Keratinocyte (primary cell): ENCODE measurements around the gene TMEM144. TPM values are rescaled to one million over a fixed set of nuclear protein-coding genes. Genes with fewer than 3 reads are reported as not detected.

Experiments
- DNase-seq: peaks from one replicate; pipeline ENCODE4 v3.0.0-alpha.2; 2011; ENCODE audit warnings: low read depth, missing footprints, low spot score
- FAIRE-seq: peaks from 2 replicates; lab custom pipeline; 2011; peaks lifted over from hg19 to GRCh38; lab: Jason Lieb, UNC
- H2AFZ ChIP-seq: 2 replicates; pipeline ENCODE4 v1.6.0; 2012; ENCODE audit warnings: low read length, control low read depth, inconsistent platforms; ENCODE audit not compliant: control insufficient read depth
- H3K27ac ChIP-seq: 2 replicates; pipeline ENCODE4 v1.5.1; 2011; ENCODE audit warnings: low read length; ENCODE audit not compliant: control insufficient read depth, insufficient read depth
- H3K27me3 ChIP-seq: 3 replicates; pipeline ENCODE4 v1.6.0; 2011; ENCODE audit warnings: low read length; ENCODE audit not compliant: control insufficient read depth, insufficient read depth; ENCODE audit errors: extremely low read depth
- H3K36me3 ChIP-seq, 2 experiments: 2 replicates in 1 of 2; 3 replicates in 1 of 2; pipeline ENCODE4 v1.5.1; 2011; ENCODE audit warnings: low read length in 2 of 2, mild to moderate bottlenecking in 1 of 2; ENCODE audit not compliant: control insufficient read depth in 2 of 2, insufficient read depth in 2 of 2; ENCODE audit errors: extremely low read depth in 1 of 2
- H3K4me1 ChIP-seq: 3 replicates; pipeline ENCODE4 v1.5.1; 2011; ENCODE audit warnings: low read length; ENCODE audit not compliant: control insufficient read depth, insufficient read depth; ENCODE audit errors: extremely low read depth
- H3K4me2 ChIP-seq: 3 replicates; pipeline ENCODE4 v1.6.0; 2011; ENCODE audit warnings: low read depth, low read length; ENCODE audit not compliant: control insufficient read depth, insufficient read depth; ENCODE audit errors: extremely low read depth
- H3K4me3 ChIP-seq, 3 experiments: fragments of 200-600 bp in 1 of 3; sonication (generic) in 1 of 3; 2 replicates in 2 of 3; 3 replicates in 1 of 3; pipeline ENCODE4 v1.5.1; 2011 to 2016; ENCODE audit warnings: low read length in 3 of 3, mild to moderate bottlenecking in 3 of 3, control low read depth in 2 of 3, inconsistent platforms in 1 of 3, low read depth in 1 of 3, mixed read lengths in 1 of 3, mixed run types in 1 of 3, moderate library complexity in 1 of 3; ENCODE audit not compliant: control insufficient read depth in 2 of 3, insufficient read depth in 2 of 3; ENCODE audit errors: extremely low read depth in 1 of 3
- H3K79me2 ChIP-seq: 2 replicates; pipeline ENCODE4 v1.6.0; 2012; ENCODE audit warnings: low read length; ENCODE audit not compliant: control insufficient read depth, insufficient read depth
- H3K9ac ChIP-seq: 3 replicates; pipeline ENCODE4 v1.6.0; 2011; ENCODE audit warnings: low read length; ENCODE audit not compliant: control insufficient read depth, insufficient read depth; ENCODE audit errors: extremely low read depth
- H3K9me1 ChIP-seq: 3 replicates; pipeline ENCODE4 v1.6.0; 2011; ENCODE audit warnings: low read length; ENCODE audit not compliant: control insufficient read depth, insufficient read depth; ENCODE audit errors: extremely low read depth
- H3K9me3 ChIP-seq: 2 replicates; pipeline ENCODE4 v1.5.1; 2012; ENCODE audit warnings: low read depth, low read length; ENCODE audit not compliant: control insufficient read depth
- H4K20me1 ChIP-seq: 3 replicates; pipeline ENCODE4 v1.6.0; 2011; ENCODE audit warnings: low read length; ENCODE audit not compliant: control insufficient read depth, insufficient read depth; ENCODE audit errors: extremely low read depth
- CTCF ChIP-seq, 3 experiments: IDR thresholded peaks in 1 of 3; conservative IDR thresholded peaks in 1 of 3; optimal IDR thresholded peaks in 1 of 3; 2 replicates in 2 of 3; 3 replicates in 1 of 3; pipeline versions ENCODE3 to v1.5.1; 2011; ENCODE audit warnings: low read length in 3 of 3, mild to moderate bottlenecking in 3 of 3, moderate library complexity in 2 of 3, control low read depth in 1 of 3, inconsistent platforms in 1 of 3; ENCODE audit not compliant: insufficient read depth in 2 of 3; ENCODE audit errors: extremely low read depth in 1 of 3
- EZH2 ChIP-seq: IDR thresholded peaks from one replicate; pipeline ENCODE4 v1.6.1; 2012; ENCODE audit warnings: inconsistent platforms, mild to moderate bottlenecking, low read length, moderate library complexity
- dilution Hi-C: fragments of 300-500 bp; cut with MboI; formaldehyde crosslinking; loops from one replicate; pipeline ENCODE4 v1.7.0; 2020; ENCODE audit warnings: low sequenced_read_pairs; ENCODE audit not compliant: extremely low pct_ligation_motif_present
- polyA plus RNA-seq, 5 experiments: library from polyadenylated mRNA; depleted of rRNA in 3 of 5; stranded (reverse) in 3 of 5; stranded (forward) in 1 of 5; unstranded in 1 of 5; fragments of >200 nt; gene quantifications; 1 replicate in 1 of 5; 2 replicates in 3 of 5; 3 replicates in 1 of 5; pipeline versions ENCODE4 v1.2.1 to v1.2.3, GENCODE V29; 2011 to 2012; ENCODE audit warnings: missing spikeins in 2 of 5, low read depth in 1 of 5, low replicate concordance in 1 of 5

The TMEM144 gene
- polyA plus RNA-seq, 1 donor (not counting 4 experiments of a cell fraction or from before 2014, with no cell fraction given): 3.3 TPM

GRCh38 chr4:158181906-158182305, 28.4 kb upstream of the TMEM144 start:
- Histone ChIP-seq H3K4me3 (no peak overlapping the region), H3K27me3 (no peaks in the 10 kb centered on the region), H3K27ac (no peak overlapping the region), H3K79me2 (no peaks in the 10 kb centered on the region), H4K20me1 (no peaks in the 10 kb centered on the region), H3K4me2 (no peak overlapping the region), H3K36me3 (no peaks in the 10 kb centered on the region), H2AFZ (peak overlapping the region; percentile 54), H3K9me1 (no peaks in the 10 kb centered on the region), H3K4me1 (no peaks in the 10 kb centered on the region), H3K9ac (no peak overlapping the region), H3K9me3 (no peaks in the 10 kb centered on the region)
- TF ChIP-seq CTCF (optimal IDR thresholded peaks at IDR 0.05 in 1 of 3, IDR thresholded peaks at IDR 0.05 in 1 of 3, conservative IDR thresholded peaks at IDR 0.05 in 1 of 3; ENCODE audit: extremely low read depth in 1 of 3, insufficient read depth in 2 of 3, low read length in 3 of 3): no peak
- dilution Hi-C loops: loop anchor here (25.0 kb wide), 1 partner anchor 170 kb away; no protein-coding TSS in a partner anchor
- DNase-seq (no peak), FAIRE-seq (no peak)

DNA sequence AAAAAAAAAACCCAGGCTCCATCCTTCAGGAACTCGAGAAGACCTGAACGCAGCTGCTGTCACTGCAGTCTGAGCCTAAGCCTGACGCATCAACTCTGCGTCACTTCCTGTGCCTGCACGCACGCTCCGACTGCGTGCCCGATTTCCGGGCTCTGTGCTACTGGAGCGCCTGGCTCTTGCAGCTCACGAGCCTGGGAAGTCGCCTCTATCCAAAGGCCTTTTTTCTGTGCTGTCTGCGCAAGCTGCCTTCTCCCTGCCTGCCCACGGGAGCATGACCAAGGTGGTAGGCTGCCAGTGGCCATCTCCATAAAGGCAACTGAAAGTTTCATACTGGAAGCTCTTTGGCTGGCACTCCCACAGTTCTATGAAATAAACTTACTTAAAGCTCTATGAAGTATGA, 27.6 kb upstream of the TMEM144 start:
- no peak overlapping the region for H3K27ac ChIP-seq
- DNase-seq (no peak), FAIRE-seq (no peak)
- H3K9me1 ChIP-seq: no peaks in the 10 kb centered on the region
- TF ChIP-seq CTCF (optimal IDR thresholded peaks at IDR 0.05 in 1 of 3, IDR thresholded peaks at IDR 0.05 in 1 of 3, conservative IDR thresholded peaks at IDR 0.05 in 1 of 3; ENCODE audit: extremely low read depth in 1 of 3, insufficient read depth in 2 of 3, low read length in 3 of 3) (no peak), EZH2 (no peak)
- no peaks in the 10 kb centered on the region for H4K20me1 ChIP-seq
- H3K9me3 ChIP-seq: no peaks in the 10 kb centered on the region
- H3K27me3 ChIP-seq: no peaks in the 10 kb centered on the region
- no peak overlapping the region for H3K4me3 ChIP-seq
- H3K4me1 ChIP-seq: no peaks in the 10 kb centered on the region
- H2AFZ ChIP-seq: no peak overlapping the region
- H3K36me3 ChIP-seq: no peaks in the 10 kb centered on the region
- no peak overlapping the region for H3K4me2 ChIP-seq
- no peaks in the 10 kb centered on the region for H3K79me2 ChIP-seq
- H3K9ac ChIP-seq: no peak overlapping the region
- dilution Hi-C loops: loop anchor here (25.0 kb wide), 1 partner anchor 170 kb away; no protein-coding TSS in a partner anchor
